IPS-15b (cell line): ENCODE data around the gene CHORDC1.
"Not testable (repeated sequence)": the region's sequence is repeated elsewhere in the genome, so short reads cannot be mapped to it uniquely, and the experiment has no call there.

ENCODE experiments used
- H3K27me3 ChIP-seq: one replicate; pipeline ENCODE4 v1.6.1; 2013; ENCODE audit warnings: low read length; ENCODE audit not compliant: control insufficient read depth, insufficient read depth
- H3K36me3 ChIP-seq: one replicate; pipeline ENCODE4 v1.6.1; 2013; ENCODE audit warnings: low read length; ENCODE audit not compliant: control insufficient read depth, insufficient read depth
- H3K4me1 ChIP-seq: one replicate; pipeline ENCODE4 v1.6.1; 2013; ENCODE audit warnings: mild to moderate bottlenecking, low read length; ENCODE audit not compliant: control insufficient read depth, insufficient read depth
- H3K4me3 ChIP-seq: one replicate; pipeline ENCODE4 v1.5.1; 2013; ENCODE audit warnings: low read depth, low read length
- H3K9ac ChIP-seq: one replicate; pipeline ENCODE4 v1.6.1; 2013; ENCODE audit warnings: low read depth, mild to moderate bottlenecking, low read length
- H3K9me3 ChIP-seq: one replicate; pipeline ENCODE4 v1.6.1; 2013; ENCODE audit warnings: mild to moderate bottlenecking, low read length; ENCODE audit not compliant: control insufficient read depth, insufficient read depth

CHORDC1 gene

GRCh38 chr11:90239967-90240636, 17.3 kb upstream of the CHORDC1 start:
- H3K27me3 ChIP-seq, H3K9me3 ChIP-seq, H3K36me3 ChIP-seq: not testable (repeated sequence)
- H3K4me1 ChIP-seq: peaks cover 11% of the 10 kb centered on the region
- peak overlapping the region; percentile 47 for H3K9ac ChIP-seq
- peak overlapping the region; percentile 73 for H3K4me3 ChIP-seq

DNA sequence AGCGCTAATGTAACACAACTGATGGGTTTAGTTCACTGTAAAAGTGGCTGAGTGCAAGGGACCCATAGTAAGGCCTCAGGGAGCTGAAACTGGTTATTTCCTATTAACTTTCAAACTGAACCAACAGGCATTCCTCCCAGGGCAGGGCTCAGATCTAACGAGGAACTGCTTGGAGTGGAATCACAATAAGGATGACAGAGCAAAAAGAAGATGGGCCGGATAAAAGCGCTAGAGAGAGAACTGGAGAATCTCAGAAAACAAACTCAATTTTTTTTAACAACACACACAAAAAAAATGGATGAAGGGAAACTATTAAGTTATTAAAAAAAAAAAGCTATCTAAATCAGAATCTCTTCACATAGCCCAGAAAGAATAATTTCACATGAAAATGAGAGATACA, 14.2 kb upstream of the CHORDC1 start:
- no peak overlapping the region for H3K4me3 ChIP-seq
- no peak overlapping the region for H3K9ac ChIP-seq
- H3K9me3 ChIP-seq: no peaks in the 10 kb centered on the region
- no peaks in the 10 kb centered on the region for H3K4me1 ChIP-seq
- H3K36me3 ChIP-seq: no peaks in the 10 kb centered on the region
- H3K27me3 ChIP-seq: no peaks in the 10 kb centered on the region

- Histone ChIP-seq H3K9ac (no peak overlapping the region), H3K4me3 (no peak overlapping the region), H3K4me1 (no peaks in the 10 kb centered on the region), H3K36me3 (no peaks in the 10 kb centered on the region), H3K9me3 (no peaks in the 10 kb centered on the region), H3K27me3 (no peaks in the 10 kb centered on the region)
Measured at GRCh38 chr11:90235526-90235925, 12.7 kb upstream of the CHORDC1 start.

- H3K9ac ChIP-seq: no peak overlapping the region
- no peaks in the 10 kb centered on the region for H3K27me3 ChIP-seq
- H3K4me1 ChIP-seq: no peaks in the 10 kb centered on the region
- H3K9me3 ChIP-seq: no peaks in the 10 kb centered on the region
- no peaks in the 10 kb centered on the region for H3K36me3 ChIP-seq
- H3K4me3 ChIP-seq: no peak overlapping the region
Measured at GRCh38 chr11:90234977-90235376, 12.1 kb upstream of the CHORDC1 start.

- Histone ChIP-seq H3K9ac (no peak overlapping the region), H3K4me3 (no peak overlapping the region), H3K27me3 (no peaks in the 10 kb centered on the region), H3K36me3 (no peaks in the 10 kb centered on the region), H3K9me3 (no peaks in the 10 kb centered on the region), H3K4me1 (peaks cover 5% of the 10 kb centered on the region)
Measured at GRCh38 chr11:90229791-90230190, 6.9 kb upstream of the CHORDC1 start.

DNA sequence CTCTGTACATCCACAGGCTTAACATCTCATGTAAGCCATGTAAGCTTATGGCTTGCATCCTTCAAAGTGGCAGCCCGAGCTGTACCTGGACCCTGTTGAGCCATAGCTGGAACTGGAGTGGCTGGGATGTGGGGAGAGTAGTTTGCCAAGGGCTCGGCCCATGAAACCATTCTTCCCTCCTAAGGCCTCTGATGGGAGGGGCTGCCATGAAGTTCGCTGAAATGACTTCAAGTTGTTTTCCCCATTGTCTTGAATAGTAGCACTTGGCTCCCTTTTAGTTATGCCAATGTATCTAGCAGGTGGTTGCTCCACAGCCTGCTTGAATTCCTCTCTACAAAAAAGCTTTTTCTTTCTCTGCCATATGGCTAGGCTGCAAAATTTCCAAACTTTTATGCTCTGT, 5.2 kb upstream of the CHORDC1 start:
- no peaks in the 10 kb centered on the region for H3K36me3 ChIP-seq
- no peaks in the 10 kb centered on the region for H3K9me3 ChIP-seq
- peaks cover 5% of the 10 kb centered on the region for H3K4me1 ChIP-seq
- no peak overlapping the region for H3K9ac ChIP-seq
- no peaks in the 10 kb centered on the region for H3K27me3 ChIP-seq
- H3K4me3 ChIP-seq: no peak overlapping the region

DNA sequence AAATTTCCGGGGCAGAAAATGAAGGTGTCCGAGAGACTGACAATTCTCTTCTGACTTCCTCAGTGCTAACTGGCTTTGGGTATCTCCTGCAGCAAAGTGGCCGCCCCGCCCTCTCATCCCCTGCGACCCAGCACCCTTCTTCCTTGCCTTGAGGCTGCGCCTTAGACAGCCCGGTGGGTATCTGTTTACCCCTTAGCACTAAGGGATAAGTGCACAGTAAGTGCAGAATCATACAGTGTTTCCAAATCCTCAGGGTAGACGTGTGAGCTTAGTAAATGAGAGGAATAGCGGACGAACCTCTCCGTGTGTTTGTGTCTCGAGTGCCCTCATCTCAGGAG, 368 bp upstream of the CHORDC1 start:
- Histone ChIP-seq H3K27me3 (no peaks in the 10 kb centered on the region), H3K4me1 (peaks cover 12% of the 10 kb centered on the region), H3K9ac (peak overlapping the region; percentile 66), H3K4me3 (peak overlapping the region; percentile 88), H3K36me3 (no peaks in the 10 kb centered on the region), H3K9me3 (no peaks in the 10 kb centered on the region)

- peak overlapping the region; percentile 87 for H3K9ac ChIP-seq
- no peaks in the 10 kb centered on the region for H3K9me3 ChIP-seq
- no peaks in the 10 kb centered on the region for H3K36me3 ChIP-seq
- peaks cover 10% of the 10 kb centered on the region for H3K4me1 ChIP-seq
- H3K27me3 ChIP-seq: no peaks in the 10 kb centered on the region
- peak overlapping the region; percentile 88 for H3K4me3 ChIP-seq
Measured at GRCh38 chr11:90221803-90222458, 918 bp downstream of the CHORDC1 start.

DNA sequence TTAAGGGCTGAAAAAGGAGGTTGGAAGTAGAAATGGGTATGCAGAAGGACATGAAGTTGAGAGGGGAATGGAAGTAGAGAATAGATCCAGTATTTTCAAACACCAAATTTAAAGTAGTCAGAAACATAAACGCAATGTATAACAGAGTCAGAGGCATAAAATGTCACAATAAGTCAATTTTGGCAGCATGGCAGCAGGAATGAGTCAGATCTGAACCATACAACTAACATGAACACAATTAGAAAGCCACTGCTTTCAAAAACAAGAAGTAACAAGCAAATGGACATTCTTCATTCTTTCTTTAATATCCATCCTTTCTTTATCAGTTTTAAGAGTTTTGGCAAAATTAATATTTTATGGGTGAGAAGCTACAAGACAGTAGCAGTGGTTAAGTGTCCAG, 2.5 kb downstream of the CHORDC1 start:
- no peaks in the 10 kb centered on the region for H3K27me3 ChIP-seq
- no peaks in the 10 kb centered on the region for H3K9me3 ChIP-seq
- no peaks in the 10 kb centered on the region for H3K36me3 ChIP-seq
- H3K4me1 ChIP-seq: peaks cover 9% of the 10 kb centered on the region
- no peak overlapping the region for H3K9ac ChIP-seq
- H3K4me3 ChIP-seq: no peak overlapping the region

GRCh38 chr11:90219438-90219837, 3.4 kb downstream of the CHORDC1 start:
- Histone ChIP-seq H3K27me3 (no peaks in the 10 kb centered on the region), H3K36me3 (no peaks in the 10 kb centered on the region), H3K9me3 (no peaks in the 10 kb centered on the region), H3K4me3 (no peak overlapping the region), H3K4me1 (peaks cover 13% of the 10 kb centered on the region), H3K9ac (no peak overlapping the region)

DNA sequence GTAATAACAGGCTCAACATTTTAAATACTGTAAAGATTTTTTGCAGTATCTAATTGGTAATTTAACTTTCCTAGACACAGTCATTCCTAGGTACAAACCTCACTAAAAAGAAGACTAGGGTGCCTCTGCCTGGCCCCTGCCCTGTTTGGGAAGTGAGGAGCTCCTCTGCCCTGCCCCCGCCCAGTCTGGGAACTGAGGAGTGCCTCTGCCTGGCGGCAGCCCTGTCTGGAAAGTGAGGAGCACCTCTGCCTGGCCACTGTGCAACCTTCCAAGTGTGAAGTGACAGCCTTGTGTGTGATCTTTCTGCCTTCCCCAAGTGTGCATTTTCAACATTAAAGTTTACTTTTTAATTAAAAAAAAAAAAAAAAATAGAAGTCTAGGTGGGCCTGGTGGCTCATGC, 4.2 kb downstream of the CHORDC1 start:
- H3K9me3 ChIP-seq: no peaks in the 10 kb centered on the region
- H3K4me3 ChIP-seq: no peak overlapping the region
- no peaks in the 10 kb centered on the region for H3K27me3 ChIP-seq
- no peaks in the 10 kb centered on the region for H3K36me3 ChIP-seq
- no peak overlapping the region for H3K9ac ChIP-seq
- peaks cover 13% of the 10 kb centered on the region for H3K4me1 ChIP-seq

DNA sequence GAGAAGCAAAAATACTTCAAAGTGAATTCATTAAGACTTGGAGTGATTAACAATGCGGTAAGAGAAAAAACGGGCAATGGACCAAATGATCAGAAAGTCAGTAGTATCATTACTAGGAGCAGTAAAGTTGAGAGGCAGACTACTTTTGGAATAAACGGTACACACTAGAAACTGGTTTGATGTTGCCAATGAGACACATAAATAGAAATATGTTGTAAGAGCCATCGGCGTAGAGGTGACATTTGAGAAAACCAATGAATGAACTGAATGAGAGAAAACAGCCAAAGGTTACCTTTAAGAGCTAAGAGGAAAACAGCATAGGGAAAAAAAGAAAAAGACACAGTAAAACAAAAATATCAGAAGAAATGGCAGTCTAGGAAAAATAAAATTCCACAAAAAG, 6.2 kb downstream of the CHORDC1 start:
- H3K27me3 ChIP-seq: no peaks in the 10 kb centered on the region
- H3K4me1 ChIP-seq: peaks cover 13% of the 10 kb centered on the region
- H3K4me3 ChIP-seq: no peak overlapping the region
- H3K9me3 ChIP-seq: no peaks in the 10 kb centered on the region
- no peaks in the 10 kb centered on the region for H3K36me3 ChIP-seq
- no peak overlapping the region for H3K9ac ChIP-seq
